Smooth muscle cell (in vitro differentiated cells): ENCODE results near the gene SRD5A3. TPM values are rescaled to one million over a fixed set of nuclear protein-coding genes. Genes with fewer than 3 reads are reported as not detected.
"Not testable (repeated sequence)": the region's sequence is repeated elsewhere in the genome, so short reads cannot be mapped to it uniquely, and the experiment has no call there.

ENCODE experiments used
- DNase-seq: peaks from one replicate; lab custom pipeline; 2025; ENCODE audit not compliant: unreplicated experiment; lab: John Stamatoyannopoulos, UW
- H2AFZ ChIP-seq: fragments of 200-600 bp; sonication (generic); 2 replicates; pipeline ENCODE4 v1.6.0; 2016; ENCODE audit warnings: antibody characterized with exemption, low read depth, mild to moderate bottlenecking
- H3F3A ChIP-seq: fragments of 200-600 bp; sonication (generic); 2 replicates; pipeline ENCODE4 v1.6.0; 2017; ENCODE audit warnings: antibody characterized with exemption, low read depth
- H3K27ac ChIP-seq: fragments of 200-600 bp; sonication (generic); 2 replicates; pipeline ENCODE4 v1.5.1; 2016; ENCODE audit warnings: low read depth, mild to moderate bottlenecking
- H3K27me3 ChIP-seq: fragments of 200-600 bp; sonication (generic); 2 replicates; pipeline ENCODE4 v1.6.1; 2016; ENCODE audit warnings: low read depth, mild to moderate bottlenecking
- H3K36me3 ChIP-seq: fragments of 200-600 bp; sonication (generic); 2 replicates; pipeline ENCODE4 v1.5.1; 2016; ENCODE audit warnings: low read depth
- H3K4me1 ChIP-seq: fragments of 200-600 bp; sonication (generic); 2 replicates; pipeline ENCODE4 v1.5.1; 2016; ENCODE audit warnings: low read depth
- H3K4me2 ChIP-seq: fragments of 200-600 bp; sonication (generic); 2 replicates; pipeline ENCODE4 v1.6.0; 2016; ENCODE audit warnings: mild to moderate bottlenecking
- H3K4me3 ChIP-seq: fragments of 200-600 bp; sonication (generic); 2 replicates; pipeline ENCODE4 v1.5.1; 2016; ENCODE audit warnings: mild to moderate bottlenecking
- H3K79me2 ChIP-seq: fragments of 200-600 bp; sonication (generic); 2 replicates; pipeline ENCODE4 v1.6.0; 2016; ENCODE audit warnings: low read depth, mild to moderate bottlenecking
- H3K9ac ChIP-seq: fragments of 200-600 bp; sonication (generic); 2 replicates; pipeline ENCODE4 v1.6.0; 2016; ENCODE audit warnings: low read depth
- H3K9me3 ChIP-seq: fragments of 200-600 bp; sonication (generic); replicated peaks from 2 replicates; pipeline ENCODE4 v1.5.1; 2016; ENCODE audit warnings: low read depth
- H4K20me1 ChIP-seq: fragments of 200-600 bp; sonication (generic); 2 replicates; pipeline ENCODE4 v1.6.0; 2016; ENCODE audit warnings: low read depth
- CTCF ChIP-seq: fragments of 200-600 bp; sonication (generic); IDR thresholded peaks from 2 replicates; pipeline ENCODE4 v1.5.1; 2017; ENCODE audit warnings: borderline replicate concordance, mild to moderate bottlenecking, antibody characterized with exemption; ENCODE audit not compliant: insufficient read depth, poor library complexity, severe bottlenecking
- WGBS: methylation state at CpG from one replicate; pipeline ENCODE4 v1.1.7; 2016; ENCODE audit warnings: low lambda C conversion rate; 5-methylcytosine and 5-hydroxymethylcytosine counted together
- polyA plus RNA-seq: library from polyadenylated mRNA; unstranded; fragments of >200 nt; fragmentation: Nextera tagmentation; extraction: Ambion mirVana; gene quantifications from 2 replicates; pipeline ENCODE4 v1.2.1, GENCODE V29; 2016
- total RNA-seq: library from RNA; depleted of rRNA; stranded (reverse); fragments of >200 nt; gene quantifications from 2 replicates; pipeline ENCODE4 v1.2.3, GENCODE V29; 2014

Gene SRD5A3
- total and polyA plus RNA-seq, 2 experiments from 2014 or later = 18.1 to 37.3 TPM

- no peak for DNase-seq
- no peak overlapping the region for H3K4me2 ChIP-seq
- H4K20me1 ChIP-seq = no peaks in the 10 kb centered on the region
- no peaks in the 10 kb centered on the region for H3K36me3 ChIP-seq
- no peaks in the 10 kb centered on the region for H3K27me3 ChIP-seq
- no peak for TF ChIP-seq CTCF
- H3K4me3 ChIP-seq = no peak overlapping the region
- no peaks in the 10 kb centered on the region for H3K9me3 ChIP-seq
- H3K4me1 ChIP-seq = peaks cover 6% of the 10 kb centered on the region
- no peak overlapping the region for H3K9ac ChIP-seq
- H3F3A ChIP-seq = peaks cover 5% of the 10 kb centered on the region
- WGBS = 70% methylated on average over 2 of the region's 2 CpGs
- no peak overlapping the region for H3K27ac ChIP-seq
- no peak overlapping the region for H2AFZ ChIP-seq
- peaks cover 26% of the 10 kb centered on the region for H3K79me2 ChIP-seq
These were observed 6.7 kb downstream of the SRD5A3 start for GRCh38 chr4:55352726-55353125.

- not testable (repeated sequence) for H3K27ac ChIP-seq, H3K9me3 ChIP-seq, H3K9ac ChIP-seq, H3F3A ChIP-seq, H3K4me1 ChIP-seq, H3K4me3 ChIP-seq, H3K27me3 ChIP-seq, H3K36me3 ChIP-seq, H3K4me2 ChIP-seq, H2AFZ ChIP-seq, DNase-seq, H4K20me1 ChIP-seq
- 97% methylated on average over 13 of the region's 13 CpGs for WGBS
- H3K79me2 ChIP-seq = peaks cover 21% of the 10 kb centered on the region
These were observed 7.2 kb downstream of the SRD5A3 start for GRCh38 chr4:55353228-55353747.

DNA sequence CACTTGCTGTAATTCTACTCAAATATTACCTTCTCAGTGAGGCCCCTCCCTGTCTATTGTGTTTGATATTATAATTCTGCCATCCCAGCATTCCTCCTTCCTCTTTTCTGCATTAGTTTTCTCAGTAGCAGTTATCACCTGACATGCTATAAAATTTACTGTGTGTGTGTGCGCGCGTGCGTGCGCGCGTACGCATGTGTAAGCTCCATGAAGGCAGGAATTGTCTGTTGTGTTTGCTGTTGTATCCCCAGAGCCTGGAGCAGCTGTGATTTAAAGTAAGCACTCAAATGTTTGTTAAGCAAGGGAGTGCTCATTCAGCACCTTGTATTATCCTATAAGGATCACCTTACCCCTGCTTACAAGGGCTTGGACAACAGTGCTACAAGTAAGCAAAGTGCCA, 8.6 kb downstream of the SRD5A3 start:
- no peaks in the 10 kb centered on the region for H3K9me3 ChIP-seq
- no peak overlapping the region for H3K9ac ChIP-seq
- H3K4me3 ChIP-seq = no peak overlapping the region
- no peak overlapping the region for H3K4me2 ChIP-seq
- peaks cover 7% of the 10 kb centered on the region for H3K79me2 ChIP-seq
- H4K20me1 ChIP-seq = no peaks in the 10 kb centered on the region
- WGBS = 86% methylated on average over 8 of the region's 8 CpGs
- H3K4me1 ChIP-seq = peaks cover 3% of the 10 kb centered on the region
- no peak for DNase-seq
- H3K27me3 ChIP-seq = no peaks in the 10 kb centered on the region
- no peak overlapping the region for H3K27ac ChIP-seq
- no peak for TF ChIP-seq CTCF
- no peaks in the 10 kb centered on the region for H3F3A ChIP-seq
- H2AFZ ChIP-seq = no peak overlapping the region
- H3K36me3 ChIP-seq = no peaks in the 10 kb centered on the region

- Histone ChIP-seq H3F3A (no peaks in the 10 kb centered on the region), H3K4me3 (no peak overlapping the region), H3K9me3 (no peaks in the 10 kb centered on the region), H3K4me1 (peaks cover 3% of the 10 kb centered on the region), H4K20me1 (no peaks in the 10 kb centered on the region), H2AFZ (no peak overlapping the region), H3K79me2 (no peaks in the 10 kb centered on the region), H3K36me3 (no peaks in the 10 kb centered on the region), H3K27ac (no peak overlapping the region), H3K4me2 (no peak overlapping the region), H3K27me3 (no peaks in the 10 kb centered on the region), H3K9ac (no peak overlapping the region)
- no peak for DNase-seq
- WGBS = 82% methylated on average over 6 of the region's 6 CpGs
- no peak for TF ChIP-seq CTCF
These were observed 9.5 kb downstream of the SRD5A3 start for GRCh38 chr4:55355555-55355954.
